Adipocyte (in vitro differentiated cells): ENCODE data around the gene CTXN1.
A peak's percentile ranks its signal among the peaks of the same experiment; 100 is the strongest.

Source experiments
- DNase-seq: peaks from one replicate; pipeline ENCODE4 v3.0.0-alpha.2; 2015; ENCODE audit warnings: low read depth
- H3K27me3 ChIP-seq: replicated peaks from 2 replicates; pipeline ENCODE4 v1.7.0; 2013; ENCODE audit warnings: mild to moderate bottlenecking, low read length, moderate library complexity; ENCODE audit not compliant: control insufficient read depth, insufficient read depth
- H3K36me3 ChIP-seq: 2 replicates; pipeline ENCODE4 v1.7.0; 2013; ENCODE audit warnings: low read length, mild to moderate bottlenecking, moderate library complexity; ENCODE audit not compliant: control insufficient read depth, insufficient read depth, severe bottlenecking
- H3K4me1 ChIP-seq: 2 replicates; pipeline ENCODE4 v1.7.0; 2013; ENCODE audit warnings: mild to moderate bottlenecking, low read length, moderate library complexity; ENCODE audit not compliant: control insufficient read depth, insufficient read depth
- H3K4me3 ChIP-seq: 2 replicates; pipeline ENCODE4 v1.7.0; 2013; ENCODE audit warnings: mild to moderate bottlenecking, low read length, moderate library complexity
- H3K9ac ChIP-seq: 2 replicates; pipeline ENCODE4 v1.7.0; 2013; ENCODE audit warnings: mild to moderate bottlenecking, low read length, moderate library complexity
- H3K9me3 ChIP-seq: 2 replicates; pipeline ENCODE4 v1.7.0; 2013; ENCODE audit warnings: mild to moderate bottlenecking, low read length, moderate library complexity; ENCODE audit not compliant: control insufficient read depth

The CTXN1 gene

GRCh38 chr19:7887408-7888144, 38.4 kb downstream of the CTXN1 start:
- no peaks in the 10 kb centered on the region for H3K4me1 ChIP-seq
- H3K4me3 ChIP-seq, result peak overlapping the region; percentile 79
- no peaks in the 10 kb centered on the region for H3K9me3 ChIP-seq
- DNase-seq, result no peak
- no peaks in the 10 kb centered on the region for H3K36me3 ChIP-seq
- no peaks in the 10 kb centered on the region for H3K27me3 ChIP-seq
- peak overlapping the region; percentile 14 for H3K9ac ChIP-seq

GRCh38 chr19:7885818-7886217, 40.1 kb downstream of the CTXN1 start:
- Histone ChIP-seq H3K36me3 (no peaks in the 10 kb centered on the region), H3K27me3 (peaks cover 6% of the 10 kb centered on the region), H3K4me3 (no peak overlapping the region), H3K9ac (no peak overlapping the region), H3K4me1 (no peaks in the 10 kb centered on the region), H3K9me3 (no peaks in the 10 kb centered on the region)
- no peak for DNase-seq

- no peak overlapping the region for H3K4me3 ChIP-seq
Measured at GRCh38 chr19:7883796-7884570, 42.0 kb downstream of the CTXN1 start.

GRCh38 chr19:7883105-7883504, 42.8 kb downstream of the CTXN1 start:
- DNase-seq, result no peak
- H3K4me1 ChIP-seq, result no peaks in the 10 kb centered on the region
- H3K9ac ChIP-seq, result no peak overlapping the region
- no peak overlapping the region for H3K4me3 ChIP-seq
- peaks cover 6% of the 10 kb centered on the region for H3K27me3 ChIP-seq
- no peaks in the 10 kb centered on the region for H3K36me3 ChIP-seq
- H3K9me3 ChIP-seq, result no peaks in the 10 kb centered on the region

More at GRCh38 chr19:7883796-7884570, 42.0 kb downstream of the CTXN1 start:
- Histone ChIP-seq H3K27me3 (peaks cover 6% of the 10 kb centered on the region), H3K4me1 (no peaks in the 10 kb centered on the region), H3K9ac (no peak overlapping the region), H3K9me3 (no peaks in the 10 kb centered on the region), H3K36me3 (no peaks in the 10 kb centered on the region)
- no peak for DNase-seq

- Histone ChIP-seq H3K4me1 (no peaks in the 10 kb centered on the region), H3K27me3 (peaks cover 6% of the 10 kb centered on the region), H3K9ac (no peak overlapping the region), H3K4me3 (no peak overlapping the region), H3K9me3 (no peaks in the 10 kb centered on the region), H3K36me3 (no peaks in the 10 kb centered on the region)
- DNase-seq, result no peak
Measured at GRCh38 chr19:7881910-7882309, 44.0 kb downstream of the CTXN1 start.

GRCh38 chr19:7879836-7880235, 46.1 kb downstream of the CTXN1 start:
- DNase-seq, result no peak
- Histone ChIP-seq H3K27me3 (peaks cover 8% of the 10 kb centered on the region), H3K9ac (no peak overlapping the region), H3K9me3 (no peaks in the 10 kb centered on the region), H3K36me3 (no peaks in the 10 kb centered on the region), H3K4me1 (no peaks in the 10 kb centered on the region), H3K4me3 (no peak overlapping the region)

GRCh38 chr19:7879111-7879807, 46.7 kb downstream of the CTXN1 start:
- no peak overlapping the region for H3K9ac ChIP-seq
- DNase-seq, result no peak

GRCh38 chr19:7877249-7877836, 48.6 kb downstream of the CTXN1 start:
- H3K9ac ChIP-seq, result no peak overlapping the region
- no peaks in the 10 kb centered on the region for H3K9me3 ChIP-seq
- H3K4me1 ChIP-seq, result no peaks in the 10 kb centered on the region
- no peaks in the 10 kb centered on the region for H3K36me3 ChIP-seq
- peaks cover 24% of the 10 kb centered on the region for H3K27me3 ChIP-seq
- no peak overlapping the region for H3K4me3 ChIP-seq
- DNase-seq, result no peak

More at GRCh38 chr19:7879111-7879807, 46.7 kb downstream of the CTXN1 start:
- H3K27me3 ChIP-seq, result peaks cover 11% of the 10 kb centered on the region
- H3K9me3 ChIP-seq, result no peaks in the 10 kb centered on the region
- no peaks in the 10 kb centered on the region for H3K4me1 ChIP-seq
- no peaks in the 10 kb centered on the region for H3K36me3 ChIP-seq
- H3K4me3 ChIP-seq, result no peak overlapping the region

- Histone ChIP-seq H3K27me3 (peaks cover 21% of the 10 kb centered on the region), H3K36me3 (no peaks in the 10 kb centered on the region), H3K9me3 (no peaks in the 10 kb centered on the region), H3K9ac (no peak overlapping the region), H3K4me1 (peaks cover 5% of the 10 kb centered on the region), H3K4me3 (no peak overlapping the region)
- DNase-seq, result no peak
Measured at GRCh38 chr19:7874897-7875273, 51.0 kb downstream of the CTXN1 start.
